Activated CD4-positive, CD25-positive, alpha-beta regulatory T cell treated with anti-CD3 and anti-CD28 coated beads, Interleukin-2, amount 50 U/mL, for 72 hours (primary cell): ENCODE results near the gene OR4F16.
"Not testable (repeated sequence)": the region's sequence is repeated elsewhere in the genome, so short reads cannot be mapped to it uniquely, and the experiment has no call there.

Experiments
- DNase-seq: peaks from one replicate; pipeline ENCODE4 v3.0.0; 2021

OR4F16 gene

GRCh38 chr1:686554-686953, at the start of gene OR4F16:
TSS of gene OR4F16 (minus strand) at chr1:686654. CDS start at chr1:686654, 0 bp downstream.
- DNase-seq, result not testable (repeated sequence)

GRCh38 chr1:733649-734048, 47.2 kb upstream of the OR4F16 start:
- DNase-seq, result not testable (repeated sequence)

GRCh38 chr1:727040-727439, 40.6 kb upstream of the OR4F16 start:
- DNase-seq, result not testable (repeated sequence)
